NCI-H526 (cell line): ENCODE data around the gene BRICD5.

ENCODE experiments used
- DNase-seq, 2 experiments: peaks; one replicate each; lab custom pipeline; 2025; lab: John Stamatoyannopoulos, UW

BRICD5 gene

GRCh38 chr16:2163211-2163881 lies 47.3 kb downstream of the BRICD5 start:
- DNase-seq, result no peak

DNA sequence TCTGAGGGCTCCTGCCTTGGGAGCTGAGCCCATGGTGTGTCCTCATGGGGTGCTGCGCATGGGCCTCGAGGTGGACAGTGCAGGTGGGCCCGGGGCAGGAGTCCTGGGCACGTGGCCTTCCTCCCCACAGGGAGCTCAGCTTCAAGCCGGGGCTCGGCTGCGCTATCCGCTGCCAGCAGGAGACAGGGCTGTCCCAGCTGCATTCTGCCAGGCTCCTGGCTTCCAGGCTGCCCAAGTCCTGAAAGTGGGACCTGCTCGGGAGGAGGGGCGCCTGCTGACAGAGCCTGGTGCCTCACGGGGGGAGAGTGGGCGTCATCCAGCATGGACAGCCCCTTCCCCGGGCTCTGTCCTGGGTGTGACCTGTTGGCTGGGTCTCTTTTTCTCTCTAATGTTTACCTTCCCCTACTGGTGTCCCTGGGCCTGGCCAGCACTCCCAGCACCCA lies 48.0 kb downstream of the BRICD5 start:
- DNase-seq, result no peak

- no peak for DNase-seq
Observed at GRCh38 chr16:2161911-2162310, 48.8 kb downstream of the BRICD5 start.

DNA sequence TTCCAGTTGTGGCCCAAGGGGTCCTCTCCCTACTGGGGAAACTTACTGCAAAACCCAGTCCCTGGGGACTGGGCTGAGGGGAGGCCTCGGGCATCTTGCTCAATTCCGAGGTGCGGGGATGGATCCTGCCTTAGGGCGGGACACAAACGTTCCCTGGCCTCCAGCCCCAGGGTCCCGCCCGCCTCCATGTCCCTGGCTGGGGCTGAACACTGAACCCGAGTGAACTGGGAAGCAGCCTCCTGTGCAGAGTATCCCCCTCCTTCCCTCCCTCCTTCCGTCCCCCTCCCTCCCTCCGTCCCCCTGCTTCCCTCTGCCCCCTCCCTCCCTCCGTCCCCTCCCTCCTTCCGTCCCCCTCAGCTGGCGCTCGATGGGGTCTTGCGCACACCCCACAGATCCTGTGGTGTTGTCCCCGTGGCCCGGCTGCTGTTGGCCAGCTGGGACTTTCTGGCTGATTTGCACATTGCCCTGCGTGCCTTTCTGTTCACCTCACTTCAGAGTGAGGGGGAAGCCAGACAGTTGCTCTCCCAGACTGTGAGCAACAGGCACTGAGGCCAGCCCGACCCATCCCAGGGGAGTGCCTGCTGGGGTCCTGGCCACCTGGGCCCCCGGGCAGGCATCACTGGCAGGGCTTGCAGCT lies 49.6 kb downstream of the BRICD5 start:
- no peak for DNase-seq
